SK-N-SH (cell line): Measurements from ENCODE around the gene SHROOM1. TPM values are rescaled to one million over a fixed set of nuclear protein-coding genes. Genes with fewer than 3 reads are reported as not detected.

ENCODE experiments used
- CTCF ChIA-PET: fragments of 300-600, 350-600 bp; formaldehyde crosslinking; extraction: SDS; loops from one replicate; lab custom pipeline; 2021; lab: Yijun Ruan, JAX
- POLR2A ChIA-PET: fragments of 350-600 bp; sonication (Branson Sonifier 250); formaldehyde crosslinking; extraction: SDS; loops from one replicate; lab custom pipeline; 2020; ENCODE audit warnings: antibody characterized with exemption, inconsistent platforms; lab: Yijun Ruan, JAX
- DNase-seq: peaks from one replicate; pipeline ENCODE4 v3.0.0; 2012
- H2AFZ ChIP-seq: fragments of 200-600 bp; sonication (generic); 2 replicates; pipeline ENCODE4 v1.8.1; 2016; ENCODE audit warnings: antibody characterized with exemption, mild to moderate bottlenecking, low read depth
- H3F3A ChIP-seq: fragments of 200-600 bp; sonication (generic); replicated peaks from 2 replicates; pipeline ENCODE3; 2016; ENCODE audit warnings: antibody characterized with exemption, mild to moderate bottlenecking; ENCODE audit not compliant: insufficient read depth
- H3K27ac ChIP-seq, 2 experiments: fragments of 200-500 bp in 1 of 2; fragments of 200-600 bp in 1 of 2; sonication (Bioruptor generic) in 1 of 2; sonication (generic), shearing (Covaris generic) in 1 of 2; 2 replicates each; pipeline versions ENCODE4 v1.5.1 to v1.6.1; 2014 to 2016; ENCODE audit warnings: low read depth in 2 of 2, inconsistent platforms in 1 of 2, low read length in 1 of 2, mild to moderate bottlenecking in 1 of 2, mixed read lengths in 1 of 2
- H3K27me3 ChIP-seq: fragments of 200-600 bp; sonication (generic), shearing (Covaris generic); 2 replicates; pipeline ENCODE4 v1.6.1; 2016; ENCODE audit warnings: mixed run types; ENCODE audit not compliant: insufficient read depth
- H3K36me3 ChIP-seq, 2 experiments: fragments of 200-500 bp in 1 of 2; fragments of 200-600 bp in 1 of 2; sonication (Bioruptor generic) in 1 of 2; sonication (generic) in 1 of 2; replicated peaks in 1 of 2; 2 replicates each; pipeline versions ENCODE3 to v1.5.1; 2014 to 2016; ENCODE audit warnings: low read length in 1 of 2, mild to moderate bottlenecking in 1 of 2; ENCODE audit not compliant: insufficient read depth in 2 of 2, control insufficient read depth in 1 of 2
- H3K4me1 ChIP-seq, 2 experiments: fragments of 200-500 bp in 1 of 2; fragments of 200-600 bp in 1 of 2; sonication (Bioruptor generic) in 1 of 2; sonication (generic), shearing (Covaris generic) in 1 of 2; 2 replicates each; pipeline versions ENCODE4 v1.5.1 to v1.6.1; 2014 to 2016; ENCODE audit warnings: low read depth in 1 of 2, low read length in 1 of 2, mixed run types in 1 of 2; ENCODE audit not compliant: insufficient read depth in 2 of 2, control insufficient read depth in 1 of 2
- H3K4me2 ChIP-seq: fragments of 200-600 bp; sonication (generic), shearing (Covaris generic); 2 replicates; pipeline ENCODE4 v1.6.1; 2017; ENCODE audit warnings: mixed run types
- H3K4me3 ChIP-seq, 2 experiments: fragments of 200-500 bp in 1 of 2; fragments of 200-600 bp in 1 of 2; sonication (Bioruptor generic) in 1 of 2; sonication (generic), shearing (Covaris generic) in 1 of 2; 2 replicates each; pipeline versions ENCODE4 v1.5.1 to v1.8.1; 2014 to 2016; ENCODE audit warnings: low read depth in 2 of 2, inconsistent platforms in 1 of 2, low read length in 1 of 2, mild to moderate bottlenecking in 1 of 2, mixed read lengths in 1 of 2, moderate library complexity in 1 of 2
- H3K79me2 ChIP-seq: fragments of 200-600 bp; sonication (generic); 2 replicates; pipeline ENCODE4 v1.8.1; 2017; ENCODE audit warnings: mild to moderate bottlenecking; ENCODE audit not compliant: insufficient read depth
- H3K9ac ChIP-seq: fragments of 200-600 bp; sonication (generic); 2 replicates; pipeline ENCODE4 v1.6.1; 2017; ENCODE audit warnings: mixed run types
- H3K9me2 ChIP-seq: fragments of 200-600 bp; sonication (generic); 2 replicates; pipeline ENCODE4 v1.6.1; 2017; ENCODE audit warnings: mixed run types
- H3K9me3 ChIP-seq: fragments of 200-600 bp; sonication (generic); 2 replicates; pipeline ENCODE4 v1.6.1; 2017; ENCODE audit warnings: mixed run types, mild to moderate bottlenecking, moderate library complexity
- H4K20me1 ChIP-seq: fragments of 200-600 bp; sonication (generic); 2 replicates; pipeline ENCODE4 v1.6.1; 2017; ENCODE audit warnings: mild to moderate bottlenecking, mixed run types; ENCODE audit not compliant: insufficient read depth
- CTCF ChIP-seq: fragments of 200-600 bp; sonication (generic); IDR thresholded peaks from 2 replicates; pipeline ENCODE4 v1.6.1; 2017; ENCODE audit warnings: antibody characterized with exemption, mild to moderate bottlenecking, moderate library complexity
- EP300 ChIP-seq, 2 experiments: IDR thresholded peaks; 2 replicates each; pipeline versions ENCODE4 v1.4.0 to v1.6.1; 2012; ENCODE audit warnings: borderline replicate concordance in 1 of 2, low read depth in 1 of 2, low read length in 1 of 2
- FOXM1 ChIP-seq: IDR thresholded peaks from 2 replicates; pipeline ENCODE4 v1.4.0; 2012; ENCODE audit warnings: low read depth, mild to moderate bottlenecking
- GATA2 ChIP-seq: sonication (generic); formaldehyde crosslinking; IDR thresholded peaks from 2 replicates; pipeline ENCODE4 v1.5.0; 2020; ENCODE audit warnings: mild to moderate bottlenecking, missing genetic modification reagents
- MEF2A ChIP-seq: IDR thresholded peaks from 2 replicates; pipeline ENCODE4 v1.4.0; 2012; ENCODE audit warnings: low read depth, borderline replicate concordance
- REST ChIP-seq: IDR thresholded peaks from 2 replicates; pipeline ENCODE4 v1.6.1; 2012; ENCODE audit warnings: mild to moderate bottlenecking, low read depth, low read length, moderate library complexity
- TCF12 ChIP-seq: IDR thresholded peaks from 2 replicates; pipeline ENCODE4 v1.4.0; 2012
- YY1 ChIP-seq: IDR thresholded peaks from 2 replicates; pipeline ENCODE4 v1.4.0; 2012; ENCODE audit warnings: low read depth, mild to moderate bottlenecking
- WGBS: methylation state at CpG from one replicate; pipeline ENCODE4 v1.1.6; 2017; ENCODE audit warnings: low lambda C conversion rate; 5-methylcytosine and 5-hydroxymethylcytosine counted together
- polyA plus RNA-seq, 3 experiments: library from polyadenylated mRNA; depleted of rRNA; stranded (reverse); fragments of >200 nt; gene quantifications; 2 replicates each; pipeline ENCODE4 v1.2.3, GENCODE V29; 2012
- TF ChIP-seq, protein P1 (sequence below): fragments of 150-350 bp; IDR thresholded peaks from 2 replicates; pipeline ENCODE4 v1.6.1; 2016; ENCODE audit warnings: mild to moderate bottlenecking, low read depth, low read length

SHROOM1 gene
- polyA plus RNA-seq, 1 of the 3 experiments (the other 2 are of a cell fraction) = 3.8 TPM

DNA sequence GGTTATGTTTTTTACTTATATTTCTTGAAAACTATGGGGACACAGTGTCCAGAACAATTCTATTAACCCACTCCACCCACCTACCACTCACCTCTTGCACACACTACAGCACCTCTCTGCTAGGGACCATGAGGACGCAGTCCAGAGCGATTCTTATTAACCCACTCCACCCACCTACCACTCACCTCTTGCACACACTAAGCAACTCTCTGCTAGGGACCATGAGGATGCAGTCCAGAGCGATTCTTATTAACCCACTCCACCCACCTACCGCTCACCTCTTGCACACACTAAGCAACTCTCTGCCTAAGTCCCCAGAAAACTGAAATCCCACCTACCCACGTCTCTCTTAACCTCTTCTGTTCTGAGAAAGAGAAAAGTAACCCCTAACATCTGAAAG lies 2.2 kb upstream of the SHROOM1 start:
- CTCF ChIA-PET = interaction anchor here (5.0 to 8.7 kb wide), 2 partner anchors 13 to 35 kb away, joined by 75 to 105 read pairs; partner anchors contain the start of genes GDF9 and UQCRQ
- Histone ChIP-seq H3K4me1 (peaks cover 0 to 5% of the 10 kb centered on the region in 2 experiments; a peak in 1 of 4 replicates), H2AFZ (no peak overlapping the region), H3K36me3 (no peaks in the 10 kb centered on the region), H3K27ac (no peak overlapping the region), H3F3A (no peaks in the 10 kb centered on the region), H3K27me3 (no peaks in the 10 kb centered on the region), H3K9me3 (no peaks in the 10 kb centered on the region), H4K20me1 (no peaks in the 10 kb centered on the region), H3K4me3 (no peak overlapping the region), H3K4me2 (no peak overlapping the region), H3K9me2 (no peaks in the 10 kb centered on the region), H3K9ac (no peak overlapping the region), H3K79me2 (no peaks in the 10 kb centered on the region)
- WGBS = 85% methylated on average over 5 of the region's 5 CpGs
- DNase-seq = no peak
- no peak for TF ChIP-seq YY1
- no peak for TF ChIP-seq REST
- no peak for TF ChIP-seq TCF12
- TF ChIP-seq EP300 (IDR thresholded peaks at IDR 0.05; ENCODE audit: borderline replicate concordance in 1 of 2, low read depth in 1 of 2, low read length in 1 of 2) = no peak
- no peak for TF ChIP-seq FOXM1
- TF ChIP-seq CTCF = no peak
- TF ChIP-seq, protein P1, sequence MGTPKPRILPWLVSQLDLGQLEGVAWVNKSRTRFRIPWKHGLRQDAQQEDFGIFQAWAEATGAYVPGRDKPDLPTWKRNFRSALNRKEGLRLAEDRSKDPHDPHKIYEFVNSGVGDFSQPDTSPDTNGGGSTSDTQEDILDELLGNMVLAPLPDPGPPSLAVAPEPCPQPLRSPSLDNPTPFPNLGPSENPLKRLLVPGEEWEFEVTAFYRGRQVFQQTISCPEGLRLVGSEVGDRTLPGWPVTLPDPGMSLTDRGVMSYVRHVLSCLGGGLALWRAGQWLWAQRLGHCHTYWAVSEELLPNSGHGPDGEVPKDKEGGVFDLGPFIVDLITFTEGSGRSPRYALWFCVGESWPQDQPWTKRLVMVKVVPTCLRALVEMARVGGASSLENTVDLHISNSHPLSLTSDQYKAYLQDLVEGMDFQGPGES = no peak
- no peak for TF ChIP-seq GATA2
- TF ChIP-seq MEF2A = no peak
- POLR2A ChIA-PET = interaction anchor here (0.6 kb wide), 1 partner anchor 130 kb away, joined by 4 read pairs; no protein-coding TSS in a partner anchor
